Gastroesophageal sphincter (tissue), 3 donors: ENCODE results near the gene PCDH15.

Experiments used
- CTCF ChIP-seq, 4 experiments: fragments of 200-600 bp in 2 of 4; fragments of 450-650 bp in 2 of 4; sonication (generic) in 1 of 4; IDR thresholded peaks; one replicate each; pipeline ENCODE4 v1.5.1; 2017 to 2019; ENCODE audit warnings: antibody characterized with exemption in 4 of 4, mild to moderate bottlenecking in 2 of 4, moderate library complexity in 2 of 4
- EP300 ChIP-seq: sonication (generic); formaldehyde crosslinking; IDR thresholded peaks from one replicate; pipeline ENCODE4 v1.6.1; 2017; ENCODE audit warnings: antibody characterized with exemption, mild to moderate bottlenecking

GRCh38 chr10:53852450-53853175, 948.4 kb downstream of the PCDH15 start:
- TF ChIP-seq CTCF (IDR thresholded peaks at IDR 0.05) (no peak), EP300 (no peak)
